OCI-LY7 (cell line): ENCODE measurements around the gene PFN2.

Experiments
- EZH2phosphoT487 ChIP-seq: fragments of 200-600 bp; sonication (generic); IDR thresholded peaks from 2 replicates; pipeline ENCODE4 v1.6.1; 2018; ENCODE audit warnings: low read depth, borderline replicate concordance, mild to moderate bottlenecking, mixed run types, antibody characterized with exemption, low read length, moderate library complexity, mixed read lengths
- TF ChIP-seq, protein P1 (sequence below): fragments of 200-600 bp; sonication (generic); conservative IDR thresholded peaks from 2 replicates; pipeline ENCODE4 v1.5.1; 2014; ENCODE audit warnings: mild to moderate bottlenecking, antibody characterized with exemption, low read length, moderate library complexity, mixed read lengths

DNA sequence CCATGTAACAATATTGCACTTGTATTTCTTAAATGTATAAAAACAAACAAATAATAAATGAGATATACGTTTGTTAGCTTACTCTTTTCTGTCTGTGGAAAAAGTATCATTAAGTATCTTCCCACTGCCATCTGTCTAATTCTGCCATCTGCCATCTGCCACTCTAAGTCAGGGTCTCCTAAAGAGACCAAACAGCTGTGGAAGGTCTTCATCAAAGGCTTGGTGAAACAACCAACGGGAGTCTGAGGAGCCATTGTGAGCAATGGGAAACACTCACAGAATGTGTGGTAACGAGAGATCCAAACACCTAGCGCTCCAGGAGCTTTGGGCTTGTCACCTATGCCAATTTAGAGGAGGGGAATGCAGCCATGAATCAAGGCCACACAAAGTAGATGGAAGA lies 28.7 kb upstream of the PFN2 start:
- TF ChIP-seq, protein P1, sequence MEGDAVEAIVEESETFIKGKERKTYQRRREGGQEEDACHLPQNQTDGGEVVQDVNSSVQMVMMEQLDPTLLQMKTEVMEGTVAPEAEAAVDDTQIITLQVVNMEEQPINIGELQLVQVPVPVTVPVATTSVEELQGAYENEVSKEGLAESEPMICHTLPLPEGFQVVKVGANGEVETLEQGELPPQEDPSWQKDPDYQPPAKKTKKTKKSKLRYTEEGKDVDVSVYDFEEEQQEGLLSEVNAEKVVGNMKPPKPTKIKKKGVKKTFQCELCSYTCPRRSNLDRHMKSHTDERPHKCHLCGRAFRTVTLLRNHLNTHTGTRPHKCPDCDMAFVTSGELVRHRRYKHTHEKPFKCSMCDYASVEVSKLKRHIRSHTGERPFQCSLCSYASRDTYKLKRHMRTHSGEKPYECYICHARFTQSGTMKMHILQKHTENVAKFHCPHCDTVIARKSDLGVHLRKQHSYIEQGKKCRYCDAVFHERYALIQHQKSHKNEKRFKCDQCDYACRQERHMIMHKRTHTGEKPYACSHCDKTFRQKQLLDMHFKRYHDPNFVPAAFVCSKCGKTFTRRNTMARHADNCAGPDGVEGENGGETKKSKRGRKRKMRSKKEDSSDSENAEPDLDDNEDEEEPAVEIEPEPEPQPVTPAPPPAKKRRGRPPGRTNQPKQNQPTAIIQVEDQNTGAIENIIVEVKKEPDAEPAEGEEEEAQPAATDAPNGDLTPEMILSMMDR, result no peak
- no peak for TF ChIP-seq EZH2phosphoT487
